Thymus (tissue), 11 donors: ENCODE measurements around the gene SINHCAF. TPM values are rescaled to one million over a fixed set of nuclear protein-coding genes. Genes with fewer than 3 reads are reported as not detected.

Source experiments
- DNase-seq, 9 donors: peaks; one replicate each; pipeline ENCODE4 v3.0.0-alpha.2; 2013; ENCODE audit warnings: low spot score in 9 of 9, low read depth in 6 of 9, missing footprints in 1 of 9
- H3K27ac ChIP-seq, 2 donors: one replicate each; pipeline ENCODE4 v1.5.1; 2013; ENCODE audit warnings: control low read depth in 1 of 2, low read depth in 1 of 2, low read length in 1 of 2, mild to moderate bottlenecking in 1 of 2, moderate library complexity in 1 of 2
- H3K27me3 ChIP-seq, 2 donors: one replicate each; pipeline ENCODE4 v1.5.1; 2013; ENCODE audit warnings: low read length in 1 of 2; ENCODE audit not compliant: control insufficient read depth in 2 of 2, insufficient read depth in 1 of 2
- H3K36me3 ChIP-seq, 2 donors: one replicate each; pipeline ENCODE4 v1.5.1; 2013; ENCODE audit warnings: low read length in 1 of 2, mild to moderate bottlenecking in 1 of 2, moderate library complexity in 1 of 2; ENCODE audit not compliant: control insufficient read depth in 2 of 2, insufficient read depth in 2 of 2
- H3K4me1 ChIP-seq, 2 donors: one replicate each; pipeline ENCODE4 v1.5.1; 2013; ENCODE audit warnings: low read length in 2 of 2; ENCODE audit not compliant: control insufficient read depth in 2 of 2, insufficient read depth in 2 of 2
- H3K4me3 ChIP-seq, 2 donors: one replicate each; pipeline ENCODE4 v1.5.1; 2013; ENCODE audit warnings: low read length in 2 of 2, control low read depth in 1 of 2, mild to moderate bottlenecking in 1 of 2
- H3K9me3 ChIP-seq, 2 donors: one replicate each; pipeline ENCODE4 v1.5.1; 2013; ENCODE audit warnings: low read length in 1 of 2, mild to moderate bottlenecking in 1 of 2; ENCODE audit not compliant: control insufficient read depth in 2 of 2, insufficient read depth in 1 of 2
- WGBS: extraction: QIAGEN DNeasy Blood & Tissue Kit; methylation state at CpG from one replicate; pipeline ENCODE4 v1.1.7; 2013; 5-methylcytosine and 5-hydroxymethylcytosine counted together
- polyA plus RNA-seq: library from polyadenylated mRNA; stranded (reverse); fragments of 200-250 nt; gene quantifications from one replicate; pipeline ENCODE4 v1.2.3, GENCODE V29; 2013
- total RNA-seq: library from RNA; stranded (reverse); fragments of 120-200 nt; gene quantifications from one replicate; pipeline ENCODE4 v1.2.4, GENCODE V29; 2013
- donor health status: healthy.

SINHCAF gene
- total and polyA plus RNA-seq, 2 donors, result 57.0 to 116 TPM

DNA sequence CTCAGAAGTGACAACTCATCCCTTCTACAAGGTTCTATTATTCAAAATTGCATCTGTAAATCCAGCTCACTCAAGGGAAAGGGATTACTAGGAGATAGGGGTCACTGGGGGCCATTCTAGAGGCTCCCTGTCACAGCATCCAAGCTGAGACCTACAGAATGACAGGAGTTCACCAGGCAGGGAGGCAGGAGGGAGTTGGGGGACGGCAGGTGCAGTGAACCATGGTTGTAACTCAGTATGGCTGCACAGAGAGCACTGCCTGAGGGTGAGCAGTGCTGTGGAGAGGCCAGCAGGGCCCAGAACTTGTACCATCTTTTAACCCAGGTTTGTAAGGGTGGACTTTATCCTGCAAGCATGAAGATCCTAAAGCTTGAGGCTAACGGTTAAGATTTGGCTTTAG lies 37.9 kb upstream of the SINHCAF start:
- Histone ChIP-seq H3K4me3 (no peak overlapping the region), H3K9me3 (peaks cover 0 to 3% of the 10 kb centered on the region in 2 donors), H3K4me1 (peaks cover 0 to 27% of the 10 kb centered on the region in 2 donors), H3K36me3 (no peaks in the 10 kb centered on the region), H3K27me3 (no peaks in the 10 kb centered on the region), H3K27ac (no peak overlapping the region)
- WGBS, result 96% methylated on average over 2 of the region's 2 CpGs
- DNase-seq, result no peak

DNA sequence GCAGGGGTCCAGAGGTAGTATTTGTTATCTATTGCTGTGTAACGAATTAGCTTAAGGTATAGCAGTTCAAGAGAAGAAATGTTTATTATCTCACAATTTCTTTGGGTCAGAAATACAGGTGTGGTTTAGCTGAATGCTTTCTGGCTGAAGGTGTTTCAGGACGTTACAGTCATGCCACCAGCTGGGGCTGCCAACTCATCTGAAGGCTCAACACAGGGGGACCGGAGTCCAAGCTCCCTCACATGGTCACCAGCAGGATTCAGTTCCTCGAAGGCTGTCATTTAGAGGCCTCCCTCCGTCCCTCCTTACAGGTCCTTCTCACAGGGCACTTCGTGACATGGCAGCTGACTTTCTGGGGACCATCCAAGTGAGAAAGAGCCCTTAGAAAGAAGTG lies 37.5 kb upstream of the SINHCAF start:
- H3K4me1 ChIP-seq, result peaks cover 0 to 23% of the 10 kb centered on the region in 2 donors
- H3K36me3 ChIP-seq, result no peaks in the 10 kb centered on the region
- H3K9me3 ChIP-seq, result peaks cover 0 to 3% of the 10 kb centered on the region in 2 donors
- WGBS, result 71% methylated on average over 6 of the region's 6 CpGs
- no peak for DNase-seq
- H3K27ac ChIP-seq, result no peak overlapping the region
- no peak overlapping the region for H3K4me3 ChIP-seq
- no peaks in the 10 kb centered on the region for H3K27me3 ChIP-seq

DNA sequence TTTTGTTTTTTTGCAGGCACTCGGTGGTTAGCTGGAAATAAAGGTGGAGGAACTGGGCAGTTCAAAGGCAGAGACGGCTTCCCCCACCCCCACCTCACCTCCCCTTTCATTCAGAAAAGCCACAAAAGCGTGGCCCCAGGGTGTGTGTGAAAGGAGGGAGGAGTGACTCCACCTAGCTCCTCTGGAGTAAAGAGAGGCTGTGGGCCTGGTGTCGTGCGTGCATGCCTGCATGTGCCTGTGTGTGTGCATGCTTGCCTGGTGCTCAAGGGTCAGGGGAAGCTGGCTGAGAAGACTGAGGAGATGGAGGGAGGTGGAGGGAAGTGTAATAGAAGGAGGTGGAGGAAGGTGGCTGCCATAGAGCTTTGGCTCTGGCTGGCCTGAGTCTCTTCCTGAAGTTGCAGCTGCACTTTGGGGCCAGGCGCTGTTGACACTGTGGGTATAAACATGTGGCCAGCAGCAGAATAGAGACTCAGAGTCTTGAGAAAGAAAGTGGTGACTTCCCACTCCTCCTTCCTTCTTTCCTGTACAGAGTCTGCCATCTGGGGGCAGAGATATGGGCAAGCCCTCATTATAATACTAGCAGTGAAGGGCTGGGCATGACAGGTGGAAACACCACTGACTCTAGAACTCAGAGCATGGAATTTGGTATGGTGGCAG lies 36.9 kb upstream of the SINHCAF start:
- Histone ChIP-seq H3K4me3 (peak overlapping the region in 1 of 2 donors; percentile 12), H3K27me3 (no peaks in the 10 kb centered on the region), H3K4me1 (peaks cover 0 to 23% of the 10 kb centered on the region in 2 donors), H3K27ac (peak overlapping the region in 1 of 2 donors; percentile 54), H3K9me3 (peaks cover 0 to 3% of the 10 kb centered on the region in 2 donors), H3K36me3 (no peaks in the 10 kb centered on the region)
- DNase-seq, result peak in 7 of 9 donors; percentile 16 to 63 (median 26)
- 4% methylated on average over 6 of the region's 6 CpGs for WGBS

DNA sequence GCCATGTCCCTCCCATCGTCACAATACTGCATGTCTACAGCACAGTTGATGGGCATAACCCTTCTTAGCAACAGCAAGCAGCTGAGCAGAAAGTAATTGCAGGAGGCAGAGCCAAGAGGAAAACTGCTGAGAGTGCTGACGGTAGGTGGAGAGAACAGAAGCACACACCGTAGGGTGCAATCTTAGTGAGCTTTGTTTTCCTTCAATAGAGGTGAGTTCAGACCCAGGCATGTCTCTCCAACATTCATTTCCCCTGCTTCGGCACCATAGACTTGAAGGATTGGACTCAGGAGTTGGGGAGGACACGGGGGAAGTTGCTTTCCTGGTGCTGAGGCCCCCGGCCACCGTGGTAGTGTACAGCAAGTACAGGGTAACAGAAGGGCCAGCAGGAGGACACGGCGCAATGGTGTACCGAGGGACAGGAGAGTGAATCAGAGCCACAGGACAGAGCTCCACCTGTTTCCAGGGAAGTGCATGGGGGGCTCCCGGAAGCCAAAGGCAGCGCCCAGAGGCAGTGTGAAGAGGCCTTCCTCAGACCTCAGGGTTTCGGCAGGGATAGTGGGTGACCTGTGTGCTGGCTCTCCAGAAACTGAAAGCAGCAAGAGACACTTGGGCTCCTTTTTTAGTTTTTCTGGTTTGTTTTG lies 36.3 kb upstream of the SINHCAF start:
- peaks cover 0 to 23% of the 10 kb centered on the region in 2 donors for H3K4me1 ChIP-seq
- H3K9me3 ChIP-seq, result peaks cover 0 to 3% of the 10 kb centered on the region in 2 donors
- H3K36me3 ChIP-seq, result no peaks in the 10 kb centered on the region
- H3K27me3 ChIP-seq, result no peaks in the 10 kb centered on the region
- peak in 3 of 9 donors; percentile 18 to 45 (median 21) for DNase-seq
- 41% methylated on average over 13 of the region's 13 CpGs for WGBS
- peak overlapping the region in 1 of 2 donors; percentile 54 for H3K27ac ChIP-seq
- H3K4me3 ChIP-seq, result peak overlapping the region in 1 of 2 donors; percentile 12

DNA sequence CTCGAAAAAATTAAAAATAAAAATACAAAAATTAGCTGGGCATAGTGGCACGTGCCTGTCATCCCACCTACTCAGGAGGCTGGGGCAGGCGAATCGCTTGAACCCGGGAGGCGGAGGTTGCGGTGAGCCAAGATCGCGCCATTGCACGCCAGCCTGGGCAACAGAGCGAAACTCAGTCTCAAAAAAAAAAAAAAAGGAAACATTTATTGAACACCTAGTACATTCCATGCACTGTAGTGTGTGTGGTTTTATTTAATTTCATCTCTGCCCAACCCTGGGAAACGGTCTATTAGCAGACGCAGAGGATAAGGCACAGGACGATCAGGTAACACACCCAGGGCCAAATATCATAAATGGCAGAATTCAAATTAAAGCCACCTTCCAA lies 35.8 kb upstream of the SINHCAF start:
- H3K4me3 ChIP-seq, result no peak overlapping the region
- peaks cover 0 to 3% of the 10 kb centered on the region in 2 donors for H3K9me3 ChIP-seq
- H3K27me3 ChIP-seq, result no peaks in the 10 kb centered on the region
- DNase-seq, result no peak
- H3K4me1 ChIP-seq, result peaks cover 0 to 23% of the 10 kb centered on the region in 2 donors
- H3K27ac ChIP-seq, result no peak overlapping the region
- WGBS, result 99% methylated on average over 14 of the region's 14 CpGs
- H3K36me3 ChIP-seq, result no peaks in the 10 kb centered on the region

DNA sequence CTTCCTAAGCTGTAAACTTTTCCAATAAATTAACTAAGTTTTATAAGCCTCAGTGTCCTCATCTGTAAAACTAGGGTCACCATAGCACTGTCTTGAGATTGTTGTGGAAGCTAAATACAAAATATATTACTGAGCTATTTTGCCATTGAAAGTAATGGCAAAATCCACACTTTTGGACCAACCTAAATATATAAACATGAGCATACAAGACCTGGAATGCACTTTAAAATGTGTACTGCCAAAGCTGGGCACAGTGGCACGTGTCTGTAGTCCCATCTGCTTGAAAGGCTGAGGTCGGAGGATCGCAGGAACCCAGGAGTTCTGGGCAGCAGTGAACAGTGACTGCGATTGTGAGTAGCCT lies 29.8 kb upstream of the SINHCAF start:
- DNase-seq, result no peak
- Histone ChIP-seq H3K4me1 (no peaks in the 10 kb centered on the region), H3K36me3 (no peaks in the 10 kb centered on the region), H3K4me3 (no peak overlapping the region), H3K9me3 (no peaks in the 10 kb centered on the region), H3K27ac (no peak overlapping the region), H3K27me3 (no peaks in the 10 kb centered on the region)
- WGBS, result 95% methylated on average over 4 of the region's 4 CpGs

DNA sequence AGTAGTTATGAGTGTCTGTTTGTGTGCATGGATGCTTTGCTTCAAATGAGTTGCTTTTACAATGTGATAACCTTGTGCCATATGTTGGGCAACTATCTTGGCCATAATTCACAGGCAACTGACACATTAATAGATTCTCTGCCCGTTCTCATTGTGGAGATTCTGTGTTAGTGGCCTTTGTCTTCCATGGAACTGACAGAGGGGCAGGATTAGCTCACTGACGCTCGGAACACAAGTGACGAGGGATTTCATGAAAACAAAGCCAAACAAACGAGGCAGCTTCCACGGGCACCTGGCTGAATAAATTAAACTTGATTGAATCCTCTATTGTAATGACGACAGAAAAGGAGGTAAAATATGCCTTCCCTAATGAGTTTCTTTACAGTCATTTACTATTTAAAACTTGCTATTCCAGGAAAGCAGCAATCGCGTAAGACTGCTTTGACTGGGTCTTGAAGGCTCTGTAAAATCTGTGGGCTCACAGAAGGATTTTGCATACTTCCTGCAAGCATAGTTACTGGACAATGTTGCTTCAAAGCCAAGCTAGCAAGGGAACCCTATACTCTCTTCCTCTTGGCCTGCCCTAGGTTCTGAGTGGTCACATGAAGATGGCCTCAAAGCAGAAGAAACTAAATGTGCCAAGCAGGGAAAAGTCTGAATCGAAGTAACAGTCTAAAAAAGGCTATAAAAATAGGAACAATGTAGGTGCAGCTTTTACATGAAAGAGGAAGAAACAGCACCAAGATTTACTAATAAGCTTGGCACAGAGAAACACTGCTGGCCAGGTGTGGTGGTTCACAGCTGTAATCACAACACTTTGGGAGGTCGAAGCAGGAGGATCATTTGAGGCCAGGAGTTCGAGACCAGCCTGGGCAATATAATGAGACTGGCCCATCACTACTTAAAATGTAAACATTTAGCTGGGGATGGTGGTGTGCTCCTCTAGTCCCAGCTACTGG lies 28.1 kb upstream of the SINHCAF start:
- H3K27ac ChIP-seq, result no peak overlapping the region
- DNase-seq, result no peak
- H3K36me3 ChIP-seq, result no peaks in the 10 kb centered on the region
- no peak overlapping the region for H3K4me3 ChIP-seq
- H3K4me1 ChIP-seq, result no peaks in the 10 kb centered on the region
- H3K9me3 ChIP-seq, result no peaks in the 10 kb centered on the region
- no peaks in the 10 kb centered on the region for H3K27me3 ChIP-seq
- WGBS, result 73% methylated on average over 12 of the region's 12 CpGs

DNA sequence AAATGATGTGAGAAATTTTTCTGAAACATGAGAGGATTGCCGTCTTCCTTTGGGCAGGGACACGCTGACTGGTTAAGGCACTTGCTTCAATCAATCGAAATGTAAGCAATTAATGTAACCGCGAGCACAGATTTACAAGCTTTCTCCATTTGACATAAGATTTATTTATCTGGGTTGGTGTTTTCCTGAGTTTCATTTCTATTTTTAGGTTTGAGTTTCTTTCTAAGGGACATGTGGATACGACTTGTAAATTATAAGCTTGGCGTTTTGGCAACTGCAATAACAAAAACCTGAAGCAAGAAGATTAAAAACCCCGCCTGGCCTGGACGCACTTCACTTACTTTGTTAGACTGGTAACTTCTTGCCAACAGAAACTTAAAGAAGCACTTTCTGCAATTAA lies 20.3 kb upstream of the SINHCAF start:
- H3K36me3 ChIP-seq, result no peaks in the 10 kb centered on the region
- H3K9me3 ChIP-seq, result no peaks in the 10 kb centered on the region
- H3K27me3 ChIP-seq, result no peaks in the 10 kb centered on the region
- no peak overlapping the region for H3K4me3 ChIP-seq
- H3K4me1 ChIP-seq, result no peaks in the 10 kb centered on the region
- 39% methylated on average over 9 of the region's 9 CpGs for WGBS
- DNase-seq, result no peak
- H3K27ac ChIP-seq, result no peak overlapping the region

DNA sequence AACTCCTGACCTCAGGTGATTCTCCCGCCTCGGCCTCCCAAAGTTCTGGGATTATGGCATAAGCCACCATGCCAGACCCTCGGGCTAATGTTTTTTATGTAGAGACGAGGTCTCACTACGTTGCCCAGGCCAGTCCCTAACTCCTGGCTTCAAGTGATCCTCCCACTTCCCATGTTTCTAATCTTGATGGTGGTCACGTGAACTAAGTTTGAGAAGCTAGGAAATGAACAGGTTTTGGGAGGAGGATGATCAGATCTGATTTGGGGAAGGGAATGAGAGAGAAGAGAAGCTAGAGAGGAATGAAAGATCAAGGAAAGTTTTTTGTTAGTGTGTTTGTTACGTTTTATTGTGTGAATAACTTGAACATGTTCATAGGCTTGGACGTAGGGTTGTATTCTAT lies 17.2 kb upstream of the SINHCAF start:
- Histone ChIP-seq H3K36me3 (no peaks in the 10 kb centered on the region), H3K27me3 (no peaks in the 10 kb centered on the region)
- WGBS, result 97% methylated on average over 8 of the region's 8 CpGs

More for the DNA sequence above, 17.2 kb upstream of the SINHCAF start:
- Histone ChIP-seq H3K4me1 (no peaks in the 10 kb centered on the region), H3K27ac (no peak overlapping the region), H3K4me3 (no peak overlapping the region), H3K9me3 (no peaks in the 10 kb centered on the region)
- no peak for DNase-seq
